Renal cortex interstitium (tissue), 11 donors: Measurements from ENCODE around the gene ADPRM. TPM values are rescaled to one million over a fixed set of nuclear protein-coding genes. Genes with fewer than 3 reads are reported as not detected.

Experiments used
- DNase-seq, 11 donors: peaks; one replicate each; pipeline ENCODE4 v3.0.0-alpha.2; 2013; ENCODE audit warnings: low read depth in 9 of 11, low spot score in 4 of 11; ENCODE audit errors: extremely low read depth in 1 of 11
- polyA plus RNA-seq, 3 donors: library from polyadenylated mRNA; unstranded; fragments of 120-200 nt; gene quantifications; one replicate each; pipeline ENCODE4 v1.2.1, GENCODE V29; 2013; ENCODE audit not compliant: insufficient read length in 3 of 3

Gene ADPRM
- polyA plus RNA-seq, 3 donors = 13.4 to 16.8 (median 15.9) TPM

GRCh38 chr17:10755592-10756127 lies 58.3 kb downstream of the ADPRM start:
- DNase-seq = no peak

DNA sequence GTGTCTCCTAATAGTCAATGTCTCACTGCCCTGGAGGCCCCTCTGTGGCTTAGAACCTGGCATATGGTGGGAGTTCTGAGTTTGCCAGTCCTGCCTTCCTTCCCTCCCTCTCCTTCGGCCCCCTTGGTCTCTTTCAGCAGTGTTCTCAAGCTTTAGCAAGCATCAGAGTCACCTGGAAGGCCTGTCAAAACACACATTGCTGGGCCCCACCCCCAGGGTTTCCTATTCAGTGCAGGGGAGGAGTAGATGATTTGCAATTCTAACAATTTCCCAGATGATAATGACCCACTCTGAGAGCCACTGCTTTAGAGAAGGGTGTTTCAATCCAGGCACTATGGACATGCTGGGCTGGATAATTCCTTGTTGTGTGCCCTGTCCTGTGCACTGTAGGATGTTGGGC lies 58.8 kb downstream of the ADPRM start:
- DNase-seq = no peak

GRCh38 chr17:10756619-10757018 lies 59.2 kb downstream of the ADPRM start:
- DNase-seq = no peak

DNA sequence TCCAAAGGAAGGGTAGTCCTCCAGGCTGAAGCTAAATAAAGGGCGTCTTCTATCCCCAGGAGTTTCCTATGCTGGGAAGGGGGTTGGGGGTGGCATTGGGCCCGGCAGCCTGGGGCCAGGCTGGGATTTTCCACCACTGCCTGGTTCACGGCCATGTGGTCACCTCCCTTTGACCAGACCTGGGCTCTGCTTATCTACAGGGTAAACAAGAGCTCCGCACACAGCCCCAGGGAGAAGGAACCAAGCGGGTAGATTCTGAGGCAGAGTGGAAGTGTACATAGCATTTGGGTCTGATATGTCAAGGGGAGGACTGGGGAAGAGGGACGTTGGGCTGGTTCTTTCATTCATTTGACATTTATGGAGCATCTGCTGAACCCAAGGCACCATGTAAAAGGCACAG lies 59.7 kb downstream of the ADPRM start:
- DNase-seq = no peak

GRCh38 chr17:10757647-10758046 lies 60.3 kb downstream of the ADPRM start:
- DNase-seq = no peak

DNA sequence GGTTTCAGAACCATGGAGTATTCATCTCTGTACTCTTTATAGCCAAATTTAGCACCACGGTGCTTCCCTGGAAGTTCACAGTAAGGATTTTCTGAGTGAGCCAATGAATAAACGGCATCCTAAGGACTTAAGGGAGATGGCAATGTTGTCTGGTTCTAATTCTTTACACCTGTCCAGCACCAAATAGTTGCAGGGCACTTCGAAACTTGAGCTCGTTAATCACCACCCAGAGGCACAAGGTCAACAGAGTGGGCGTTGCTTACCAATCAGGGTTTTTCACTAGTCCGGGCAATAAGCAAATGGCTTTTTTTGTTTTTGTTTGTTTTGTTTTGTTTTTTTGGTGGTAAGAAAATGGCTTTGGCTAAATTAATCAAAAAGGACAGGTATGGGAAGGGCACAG lies 60.7 kb downstream of the ADPRM start:
- DNase-seq = no peak

Other genes starting within 250 kb of the ADPRM start
- gene MYH4, start 228.0 kb upstream of the ADPRM start, polyA plus RNA-seq = under 1 TPM; 0.08 to 0.22 (median 0.10) TPM
- gene MYH1, start 179.1 kb upstream of the ADPRM start, polyA plus RNA-seq = under 1 TPM in 2 of 3 donors, not detected in 1; 0.03 to 0.08 TPM
- gene MYH2, start 147.9 kb upstream of the ADPRM start, polyA plus RNA-seq = under 1 TPM in 2 of 3 donors, not detected in 1; 0.07 to 0.11 TPM
- 1 to 10 TPM; 3.9 to 7.4 (median 5.6) TPM for gene MYH3, start 40.3 kb upstream of the ADPRM start, polyA plus RNA-seq
- gene SCO1, start 61 bp upstream of the ADPRM start, polyA plus RNA-seq = 10 to 100 TPM; 38.7 to 40.0 (median 39.5) TPM
- 10 to 100 TPM in 2 of 3 donors, 1 to 10 TPM in 1; 8.5 to 15.2 (median 10.6) TPM for gene TMEM220, start 32.4 kb downstream of the ADPRM start, polyA plus RNA-seq
- 10 to 100 TPM in 1 of 3 donors, 1 to 10 TPM in 2; 1.9 to 11.1 (median 2.9) TPM for gene TMEM238L, start 106.5 kb downstream of the ADPRM start, polyA plus RNA-seq
- not detected for gene PIRT, start 140.5 kb downstream of the ADPRM start, polyA plus RNA-seq